H1 (cell line): ENCODE results near the gene RTP1. TPM values are rescaled to one million over a fixed set of nuclear protein-coding genes. Genes with fewer than 3 reads are reported as not detected.

ENCODE experiments used
- HDAC6 ChIP-seq: IDR thresholded peaks from one replicate; pipeline ENCODE4 v1.7.1; 2012; ENCODE audit warnings: low read depth, mild to moderate bottlenecking, inconsistent platforms, low read length, moderate library complexity
- NRF1 ChIP-seq: IDR thresholded peaks from 2 replicates; pipeline ENCODE4 v1.6.1; 2011; ENCODE audit warnings: mild to moderate bottlenecking, low read depth, low read length, improper control_type of control experiment
- polyA plus RNA-seq, 7 experiments: library from polyadenylated mRNA; depleted of rRNA in 3 of 7; stranded (reverse) in 5 of 7; unstranded in 2 of 7; fragments of >200 nt in 5 of 7; fragments of 200-250 nt in 2 of 7; gene quantifications; 1 replicate in 5 of 7; 2 replicates in 1 of 7; 4 replicates in 1 of 7; pipeline versions ENCODE4 v1.2.1 to v1.2.3, GENCODE V29; 2011 to 2013; ENCODE audit warnings: missing spikeins in 2 of 7, mixed read lengths in 2 of 7
- total RNA-seq: library from RNA; stranded (reverse); fragmentation: NEBNext Ultra II Directional; extraction: Animal tissue kit (Norgen Biotek cat#: 25700); gene quantifications from 2 replicates; pipeline ENCODE4 v1.2.1, GENCODE V29; 2021
- TF ChIP-seq, protein P1 (sequence below): IDR thresholded peaks from 2 replicates; pipeline ENCODE4 v1.6.1; 2011; ENCODE audit warnings: low read length, improper control_type of control experiment
- TF ChIP-seq, protein P2 (sequence below): IDR thresholded peaks from 2 replicates; pipeline ENCODE4 v1.6.1; 2011; ENCODE audit warnings: low read depth, mild to moderate bottlenecking, low read length; ENCODE audit not compliant: insufficient read depth

Gene RTP1
- total and polyA plus RNA-seq, 2 of the 8 experiments (the other 6 are each of a cell fraction or from before 2014, with no cell fraction given): 2.9 to 3.0 TPM

DNA sequence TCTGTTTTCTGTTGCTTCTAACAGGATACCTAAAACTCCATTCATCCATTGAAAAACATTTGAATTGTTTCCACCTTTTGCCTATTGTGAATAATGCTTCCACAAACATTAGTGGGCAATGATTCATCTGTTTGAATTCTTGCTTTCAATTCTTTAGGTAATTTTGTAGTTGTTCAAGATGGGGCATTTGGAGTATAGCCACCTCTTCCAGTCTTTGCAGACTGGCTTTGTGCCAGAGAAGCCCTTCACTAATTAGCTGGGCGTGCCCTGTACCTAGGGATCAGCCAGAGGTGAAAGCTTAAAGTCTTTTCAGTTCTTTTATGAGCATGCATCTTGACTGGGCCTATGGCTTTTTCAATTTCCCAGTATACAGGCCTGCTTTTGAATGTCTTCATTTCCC is 10.9 kb downstream of the RTP1 start (continued):
- TF ChIP-seq, protein P1, sequence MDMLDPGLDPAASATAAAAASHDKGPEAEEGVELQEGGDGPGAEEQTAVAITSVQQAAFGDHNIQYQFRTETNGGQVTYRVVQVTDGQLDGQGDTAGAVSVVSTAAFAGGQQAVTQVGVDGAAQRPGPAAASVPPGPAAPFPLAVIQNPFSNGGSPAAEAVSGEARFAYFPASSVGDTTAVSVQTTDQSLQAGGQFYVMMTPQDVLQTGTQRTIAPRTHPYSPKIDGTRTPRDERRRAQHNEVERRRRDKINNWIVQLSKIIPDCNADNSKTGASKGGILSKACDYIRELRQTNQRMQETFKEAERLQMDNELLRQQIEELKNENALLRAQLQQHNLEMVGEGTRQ: no peak
- TF ChIP-seq HDAC6 (no peak), NRF1 (no peak)
- TF ChIP-seq, protein P2, sequence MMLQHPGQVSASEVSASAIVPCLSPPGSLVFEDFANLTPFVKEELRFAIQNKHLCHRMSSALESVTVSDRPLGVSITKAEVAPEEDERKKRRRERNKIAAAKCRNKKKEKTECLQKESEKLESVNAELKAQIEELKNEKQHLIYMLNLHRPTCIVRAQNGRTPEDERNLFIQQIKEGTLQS: no peak
